ENCODE results near the gene FAM20A.

DNA sequence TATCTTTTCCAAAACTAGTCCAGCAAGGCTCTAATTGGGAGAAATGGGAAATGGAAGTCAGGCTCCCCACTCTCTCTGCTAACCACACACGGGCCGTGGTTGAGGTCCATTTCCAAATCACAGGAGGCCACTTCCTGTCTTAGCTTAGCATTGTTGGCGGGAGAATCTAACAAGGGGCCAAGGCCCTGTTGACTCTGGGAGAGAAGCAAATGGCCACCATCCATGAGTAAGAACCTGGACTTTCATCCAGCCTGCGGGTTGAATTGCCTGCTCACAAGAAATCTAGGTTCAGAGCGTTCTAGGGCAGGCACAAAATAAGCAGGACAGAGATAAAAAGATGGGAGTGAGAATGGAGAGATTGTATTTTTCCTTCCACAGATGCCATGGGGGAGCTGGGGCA, 5.7 kb downstream of the FAM20A start:
- TF ChIP-seq EZH2 (IDR thresholded peaks at IDR 0.05; ENCODE audit: borderline replicate concordance, low read depth, low read length, severe bottlenecking), result no peak
- TF ChIP-seq, protein P1, sequence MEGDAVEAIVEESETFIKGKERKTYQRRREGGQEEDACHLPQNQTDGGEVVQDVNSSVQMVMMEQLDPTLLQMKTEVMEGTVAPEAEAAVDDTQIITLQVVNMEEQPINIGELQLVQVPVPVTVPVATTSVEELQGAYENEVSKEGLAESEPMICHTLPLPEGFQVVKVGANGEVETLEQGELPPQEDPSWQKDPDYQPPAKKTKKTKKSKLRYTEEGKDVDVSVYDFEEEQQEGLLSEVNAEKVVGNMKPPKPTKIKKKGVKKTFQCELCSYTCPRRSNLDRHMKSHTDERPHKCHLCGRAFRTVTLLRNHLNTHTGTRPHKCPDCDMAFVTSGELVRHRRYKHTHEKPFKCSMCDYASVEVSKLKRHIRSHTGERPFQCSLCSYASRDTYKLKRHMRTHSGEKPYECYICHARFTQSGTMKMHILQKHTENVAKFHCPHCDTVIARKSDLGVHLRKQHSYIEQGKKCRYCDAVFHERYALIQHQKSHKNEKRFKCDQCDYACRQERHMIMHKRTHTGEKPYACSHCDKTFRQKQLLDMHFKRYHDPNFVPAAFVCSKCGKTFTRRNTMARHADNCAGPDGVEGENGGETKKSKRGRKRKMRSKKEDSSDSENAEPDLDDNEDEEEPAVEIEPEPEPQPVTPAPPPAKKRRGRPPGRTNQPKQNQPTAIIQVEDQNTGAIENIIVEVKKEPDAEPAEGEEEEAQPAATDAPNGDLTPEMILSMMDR (IDR thresholded peaks at IDR 0.05; ENCODE audit: borderline replicate concordance, extremely low read depth, low read length, poor library complexity, severe bottlenecking), result no peak

Data from DND-41 (cell line).